Esophagus muscularis mucosa (tissue), 4 donors: Measurements from ENCODE around the gene IDH2. TPM values are rescaled to one million over a fixed set of nuclear protein-coding genes. Genes with fewer than 3 reads are reported as not detected.
A peak's percentile ranks its signal among the peaks of the same experiment; 100 is the strongest.

Source experiments
- DNase-seq: peaks from one replicate; pipeline ENCODE4 v3.0.0-alpha.2; 2017; ENCODE audit errors: extremely low spot score
- H3K27ac ChIP-seq, 4 donors: fragments of 200-600 bp; sonication (generic); replicated peaks in 1 of 4; 1 replicate in 3 of 4; 2 replicates in 1 of 4; pipeline ENCODE4 v1.5.1; 2016 to 2019; ENCODE audit warnings: mild to moderate bottlenecking in 1 of 4
- H3K27me3 ChIP-seq, 4 donors: fragments of 200-600 bp; sonication (generic); one replicate each; pipeline versions ENCODE4 v1.5.1 to v1.6.0; 2016 to 2019
- H3K36me3 ChIP-seq, 4 donors: fragments of 200-600 bp; sonication (generic); one replicate each; pipeline ENCODE4 v1.5.1; 2016 to 2019
- H3K4me1 ChIP-seq, 4 donors: fragments of 200-600 bp; sonication (generic); one replicate each; pipeline ENCODE4 v1.5.1; 2016 to 2019
- H3K4me3 ChIP-seq, 4 donors: fragments of 200-600 bp; sonication (generic); 1 replicate in 2 of 4; 2 replicates in 2 of 4; pipeline ENCODE4 v1.5.1; 2016 to 2019; ENCODE audit warnings: mild to moderate bottlenecking in 4 of 4, moderate library complexity in 1 of 4
- H3K9me3 ChIP-seq, 4 donors: fragments of 200-600 bp; sonication (generic); 1 replicate in 3 of 4; 2 replicates in 1 of 4; pipeline ENCODE4 v1.5.1; 2016 to 2019
- EP300 ChIP-seq: sonication (generic); formaldehyde crosslinking; IDR thresholded peaks from one replicate; pipeline ENCODE4 v1.6.1; 2017; ENCODE audit warnings: antibody characterized with exemption
- POLR2A ChIP-seq: fragments of 450-650 bp; IDR thresholded peaks from one replicate; pipeline ENCODE4 v1.6.1; 2017; ENCODE audit warnings: antibody characterized with exemption, moderate library complexity, mild to moderate bottlenecking, low read depth
- POLR2AphosphoS5 ChIP-seq, 2 donors: sonication (generic); formaldehyde crosslinking; IDR thresholded peaks; one replicate each; pipeline ENCODE4 v1.6.1; 2017; ENCODE audit warnings: antibody characterized with exemption in 2 of 2
- WGBS: methylation state at CpG from one replicate; pipeline ENCODE4 v1.1.5; 2018; 5-methylcytosine and 5-hydroxymethylcytosine counted together
- intact Hi-C: fragments of 100-400 bp; cut with DNase I; formaldehyde crosslinking; loops from one replicate; pipeline ENCODE4 v1.15.1; 2023
- total RNA-seq, 4 donors: library from RNA; depleted of rRNA; stranded (reverse); fragments of >200 nt; gene quantifications; one replicate each; pipeline versions ENCODE4 v1.1.0 to v1.2.1, GENCODE V29; 2016
- TF ChIP-seq, protein P1 (sequence below), 3 experiments: fragments of 200-600 bp in 2 of 3; fragments of 450-650 bp in 1 of 3; sonication (generic) in 2 of 3; IDR thresholded peaks; one replicate each; pipeline ENCODE4 v1.5.1; 2017 to 2019; ENCODE audit warnings: antibody characterized with exemption in 3 of 3, mild to moderate bottlenecking in 2 of 3, moderate library complexity in 1 of 3

The IDH2 gene
- total RNA-seq, 4 donors from 2014 or later: 119 to 228 (median 171) TPM

DNA sequence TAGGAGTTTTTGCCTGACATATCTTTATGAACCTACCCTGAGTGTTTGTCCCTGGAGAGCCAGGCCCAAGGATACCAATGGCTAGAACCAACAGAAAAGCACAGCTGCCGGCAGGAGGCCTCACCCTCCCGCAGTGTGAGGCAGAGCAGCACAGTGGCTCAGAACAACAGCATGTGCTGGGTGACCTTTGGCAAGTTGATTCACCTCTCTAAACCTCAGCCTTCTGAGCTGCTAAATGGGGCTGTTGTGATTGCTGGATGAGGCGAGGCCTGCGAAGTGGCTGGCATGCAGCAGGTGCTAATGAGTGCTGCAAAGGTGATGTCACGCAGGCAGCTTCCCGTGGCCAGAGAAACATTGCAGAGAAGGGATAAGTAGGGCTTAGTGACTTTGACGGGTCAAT is 23.3 kb downstream of the IDH2 start:
- Histone ChIP-seq H3K9me3 (no peaks in the 10 kb centered on the region), H3K4me1 (peaks cover 9 to 52% (median 33%) of the 10 kb centered on the region in 4 donors), H3K27ac (no peak overlapping the region), H3K4me3 (no peak overlapping the region), H3K36me3 (peaks cover 4 to 81% (median 66%) of the 10 kb centered on the region in 4 donors), H3K27me3 (no peaks in the 10 kb centered on the region)
- TF ChIP-seq POLR2AphosphoS5 (IDR thresholded peaks at IDR 0.05): no peak
- TF ChIP-seq POLR2A: no peak
- TF ChIP-seq, protein P1, sequence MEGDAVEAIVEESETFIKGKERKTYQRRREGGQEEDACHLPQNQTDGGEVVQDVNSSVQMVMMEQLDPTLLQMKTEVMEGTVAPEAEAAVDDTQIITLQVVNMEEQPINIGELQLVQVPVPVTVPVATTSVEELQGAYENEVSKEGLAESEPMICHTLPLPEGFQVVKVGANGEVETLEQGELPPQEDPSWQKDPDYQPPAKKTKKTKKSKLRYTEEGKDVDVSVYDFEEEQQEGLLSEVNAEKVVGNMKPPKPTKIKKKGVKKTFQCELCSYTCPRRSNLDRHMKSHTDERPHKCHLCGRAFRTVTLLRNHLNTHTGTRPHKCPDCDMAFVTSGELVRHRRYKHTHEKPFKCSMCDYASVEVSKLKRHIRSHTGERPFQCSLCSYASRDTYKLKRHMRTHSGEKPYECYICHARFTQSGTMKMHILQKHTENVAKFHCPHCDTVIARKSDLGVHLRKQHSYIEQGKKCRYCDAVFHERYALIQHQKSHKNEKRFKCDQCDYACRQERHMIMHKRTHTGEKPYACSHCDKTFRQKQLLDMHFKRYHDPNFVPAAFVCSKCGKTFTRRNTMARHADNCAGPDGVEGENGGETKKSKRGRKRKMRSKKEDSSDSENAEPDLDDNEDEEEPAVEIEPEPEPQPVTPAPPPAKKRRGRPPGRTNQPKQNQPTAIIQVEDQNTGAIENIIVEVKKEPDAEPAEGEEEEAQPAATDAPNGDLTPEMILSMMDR (IDR thresholded peaks at IDR 0.05): no peak
- TF ChIP-seq EP300: no peak
- 82% methylated on average over 6 of the region's 7 CpGs for WGBS
- no peak for DNase-seq
- intact Hi-C loops: no loop called here

DNA sequence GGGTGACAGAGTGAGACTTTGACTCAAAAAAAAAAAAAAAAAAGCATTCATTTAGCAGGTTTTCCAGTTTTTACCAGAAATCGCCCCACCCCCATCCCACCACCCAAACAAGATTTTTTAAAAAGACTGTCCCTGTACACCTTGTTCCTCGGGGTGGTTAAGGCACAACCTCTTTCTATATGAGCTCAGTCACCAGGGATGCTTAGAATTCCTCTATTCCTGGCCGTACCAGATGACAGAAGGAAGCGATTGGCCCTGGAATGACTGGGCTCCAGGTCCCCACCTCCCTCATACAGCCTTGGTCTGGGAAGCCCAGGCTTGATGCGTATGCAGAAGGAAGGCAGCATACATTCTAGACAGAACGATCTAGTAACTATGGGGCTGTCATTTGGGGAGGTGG is 25.6 kb downstream of the IDH2 start:
- peaks cover 7 to 78% (median 60%) of the 10 kb centered on the region in 4 donors for H3K36me3 ChIP-seq
- DNase-seq: no peak
- H3K27ac ChIP-seq: peak overlapping the region in 3 of 4 donors; percentile 65 to 71 (median 66)
- WGBS: 85% methylated on average over 6 of the region's 6 CpGs
- peak in 1 of 2 donors; percentile 14 for TF ChIP-seq POLR2AphosphoS5 (IDR thresholded peaks at IDR 0.05)
- TF ChIP-seq, protein P1 (IDR thresholded peaks at IDR 0.05): no peak
- no peak overlapping the region for H3K4me3 ChIP-seq
- H3K27me3 ChIP-seq: no peaks in the 10 kb centered on the region
- intact Hi-C loops: no loop called here
- no peaks in the 10 kb centered on the region for H3K9me3 ChIP-seq
- H3K4me1 ChIP-seq: peaks cover 5 to 36% (median 22%) of the 10 kb centered on the region in 4 donors

DNA sequence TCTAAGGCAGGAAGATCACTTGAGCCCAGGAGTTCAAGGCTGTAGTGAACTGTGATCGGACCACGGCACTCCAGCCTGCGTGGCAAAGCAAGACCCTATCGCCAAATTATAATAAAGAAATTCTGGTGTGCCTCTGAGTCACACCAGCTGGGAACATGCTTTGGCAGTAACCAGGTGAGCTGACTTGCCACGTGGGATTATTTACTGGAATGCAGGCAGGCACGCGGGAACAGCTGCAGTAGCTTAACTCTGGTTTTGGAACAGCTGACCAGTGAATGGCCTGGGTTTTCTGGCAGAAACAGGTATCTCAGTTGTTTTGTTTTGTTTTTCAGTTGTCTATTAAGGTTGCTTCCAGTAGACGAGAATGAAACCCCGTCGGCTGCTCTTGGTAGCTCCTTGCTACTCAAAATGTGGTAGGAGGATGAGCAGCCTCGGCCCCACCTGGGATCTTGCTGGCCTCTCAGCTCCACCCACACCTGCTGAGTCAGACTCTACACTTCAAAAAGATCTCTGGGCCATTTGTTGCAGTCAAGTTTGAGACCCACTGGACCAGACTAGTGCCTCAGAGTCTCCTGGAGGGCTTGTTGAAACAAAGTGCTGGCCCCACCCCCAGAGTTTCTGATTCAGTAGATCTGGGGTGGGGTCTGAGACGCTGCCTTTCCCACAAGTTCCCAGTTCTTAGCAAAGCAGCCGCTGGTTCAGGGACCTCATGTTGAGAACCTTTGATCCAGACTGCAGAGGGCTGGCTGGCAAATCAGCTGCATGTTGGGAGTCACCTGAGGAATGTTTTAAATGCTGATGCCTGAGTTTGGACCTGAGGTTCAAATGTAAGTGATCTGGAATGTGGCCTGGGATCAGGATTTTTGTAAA is 26.6 kb downstream of the IDH2 start:
- Histone ChIP-seq H3K27ac (peak overlapping the region; percentile 49 to 71 (median 66)), H3K9me3 (no peaks in the 10 kb centered on the region), H3K27me3 (no peaks in the 10 kb centered on the region), H3K36me3 (peaks cover 7 to 67% (median 49%) of the 10 kb centered on the region in 4 donors), H3K4me3 (no peak overlapping the region), H3K4me1 (peaks cover 5 to 36% (median 27%) of the 10 kb centered on the region in 4 donors)
- DNase-seq: no peak
- TF ChIP-seq POLR2AphosphoS5 (IDR thresholded peaks at IDR 0.05): peak in 1 of 2 donors; percentile 20
- TF ChIP-seq, protein P1 (IDR thresholded peaks at IDR 0.05): no peak
- no peak for TF ChIP-seq POLR2A
- intact Hi-C loops: no loop called here
- WGBS: 57% methylated on average over 13 of the region's 13 CpGs

DNA sequence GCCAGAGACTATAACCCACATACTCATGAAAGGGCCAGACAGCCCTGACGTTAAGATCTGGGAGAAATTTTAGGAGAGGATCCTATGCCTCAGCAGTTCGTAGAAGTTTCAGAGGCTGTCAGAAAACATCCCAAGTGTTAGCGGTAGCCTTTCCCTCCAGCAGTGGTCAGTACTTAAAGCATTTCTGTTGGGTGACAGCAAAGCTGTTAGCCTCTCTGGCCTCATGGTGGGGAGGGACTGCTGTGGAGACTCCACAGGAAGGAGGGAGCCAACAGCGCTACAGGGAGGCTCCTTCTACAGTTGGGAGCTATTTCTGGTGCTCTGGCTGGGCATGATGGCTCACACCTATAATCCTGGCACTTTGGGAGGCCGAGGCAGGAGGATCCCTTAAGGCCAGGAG is 27.4 kb downstream of the IDH2 start:
- no peaks in the 10 kb centered on the region for H3K9me3 ChIP-seq
- no peak overlapping the region for H3K4me3 ChIP-seq
- H3K4me1 ChIP-seq: peaks cover 5 to 39% (median 32%) of the 10 kb centered on the region in 4 donors
- 72% methylated on average over 4 of the region's 5 CpGs for WGBS
- H3K27me3 ChIP-seq: no peaks in the 10 kb centered on the region
- no peak for DNase-seq
- intact Hi-C loops: loop anchor here (5.0 kb wide), 3 partner anchors 163 to 323 kb away; partner anchors contain the start of genes AP3S2, ARPIN and MESP1
- peaks cover 7 to 60% (median 42%) of the 10 kb centered on the region in 4 donors for H3K36me3 ChIP-seq
- H3K27ac ChIP-seq: peak overlapping the region; percentile 49 to 71 (median 66)
- TF ChIP-seq, protein P1 (IDR thresholded peaks at IDR 0.05): no peak
- TF ChIP-seq POLR2A: no peak
- TF ChIP-seq POLR2AphosphoS5 (IDR thresholded peaks at IDR 0.05): no peak
- TF ChIP-seq EP300: no peak
